MV-4-11 (cell line): Measurements from ENCODE around the gene ROR1.
"Not testable (repeated sequence)": the region's sequence is repeated elsewhere in the genome, so short reads cannot be mapped to it uniquely, and the experiment has no call there.

Experiments
- DNase-seq: peaks from one replicate; lab custom pipeline; 2025; lab: John Stamatoyannopoulos, UW

The ROR1 gene

GRCh38 chr1:64186138-64186897, 412.5 kb downstream of the ROR1 start:
- no peak for DNase-seq

- DNase-seq: no peak
Observed at GRCh38 chr1:64186898-64187280, 413.1 kb downstream of the ROR1 start.

- no peak for DNase-seq
Observed at GRCh38 chr1:64187646-64188045, 413.8 kb downstream of the ROR1 start.

- DNase-seq: no peak
Observed at GRCh38 chr1:64192290-64192689, 418.5 kb downstream of the ROR1 start.

GRCh38 chr1:64194168-64195080, 420.6 kb downstream of the ROR1 start:
- peak; percentile 67 for DNase-seq

GRCh38 chr1:64195081-64195395, 421.2 kb downstream of the ROR1 start:
- DNase-seq: no peak

GRCh38 chr1:64196074-64196870, 422.5 kb downstream of the ROR1 start:
- DNase-seq: no peak

- no peak for DNase-seq
Observed at GRCh38 chr1:64197076-64197475, 423.3 kb downstream of the ROR1 start.

GRCh38 chr1:64199154-64199553, 425.3 kb downstream of the ROR1 start:
- DNase-seq: no peak

- no peak for DNase-seq
Observed at GRCh38 chr1:64200064-64200463, 426.2 kb downstream of the ROR1 start.

GRCh38 chr1:64203420-64203819, 429.6 kb downstream of the ROR1 start, which contains the start of gene UBE2U:
Gene UBE2U, plus strand, starts transcription at chr1:64203623. Its CDS starts 428 bp downstream, at chr1:64204051.
- DNase-seq: no peak

GRCh38 chr1:64209221-64209620, 435.4 kb downstream of the ROR1 start:
- DNase-seq: no peak

- DNase-seq: no peak
Observed at GRCh38 chr1:64212031-64212430, 438.2 kb downstream of the ROR1 start.

GRCh38 chr1:64215576-64215975, 441.8 kb downstream of the ROR1 start:
- DNase-seq: no peak

- DNase-seq: no peak
Observed at GRCh38 chr1:64220241-64220640, 446.4 kb downstream of the ROR1 start.

GRCh38 chr1:64223329-64224151, 449.7 kb downstream of the ROR1 start:
- peak; percentile 48 for DNase-seq

- DNase-seq: not testable (repeated sequence)
Observed at GRCh38 chr1:64224236-64224635, 450.4 kb downstream of the ROR1 start.

- no peak for DNase-seq
Observed at GRCh38 chr1:64228167-64228957, 454.5 kb downstream of the ROR1 start.

GRCh38 chr1:64229307-64229706, 455.5 kb downstream of the ROR1 start:
- no peak for DNase-seq
